AG09319 (cell line): Measurements from ENCODE around the gene GKN1.

ENCODE experiments used
- DNase-seq: peaks from one replicate; pipeline ENCODE4 v3.0.0-alpha.2; 2010; ENCODE audit warnings: low read depth; ENCODE audit errors: extremely low read depth
- TF ChIP-seq, protein P1 (sequence below): IDR thresholded peaks from 2 replicates; pipeline ENCODE4 v1.5.1; 2011; ENCODE audit warnings: low read depth, mild to moderate bottlenecking, inconsistent platforms, low read length, moderate library complexity

Gene GKN1

DNA sequence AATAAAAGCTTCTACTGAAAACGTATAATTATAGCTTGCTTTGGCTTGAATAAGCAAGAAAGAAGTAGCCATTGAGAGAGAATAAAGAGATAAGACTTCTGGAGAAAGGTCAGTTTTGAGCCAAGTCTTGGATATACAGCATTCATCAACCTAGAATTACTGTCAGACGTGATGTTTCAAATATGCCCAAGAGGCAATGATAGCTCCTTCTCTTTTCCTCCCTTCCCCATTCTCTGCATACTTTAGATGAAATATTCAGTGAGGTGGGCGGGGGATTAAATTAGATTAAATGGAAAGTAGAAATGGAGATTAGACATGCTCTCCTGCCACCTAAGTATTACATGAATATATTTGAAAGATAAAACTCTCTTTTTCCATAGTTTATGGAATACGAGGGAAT lies 47.3 kb downstream of the GKN1 start:
- DNase-seq = no peak
- TF ChIP-seq, protein P1, sequence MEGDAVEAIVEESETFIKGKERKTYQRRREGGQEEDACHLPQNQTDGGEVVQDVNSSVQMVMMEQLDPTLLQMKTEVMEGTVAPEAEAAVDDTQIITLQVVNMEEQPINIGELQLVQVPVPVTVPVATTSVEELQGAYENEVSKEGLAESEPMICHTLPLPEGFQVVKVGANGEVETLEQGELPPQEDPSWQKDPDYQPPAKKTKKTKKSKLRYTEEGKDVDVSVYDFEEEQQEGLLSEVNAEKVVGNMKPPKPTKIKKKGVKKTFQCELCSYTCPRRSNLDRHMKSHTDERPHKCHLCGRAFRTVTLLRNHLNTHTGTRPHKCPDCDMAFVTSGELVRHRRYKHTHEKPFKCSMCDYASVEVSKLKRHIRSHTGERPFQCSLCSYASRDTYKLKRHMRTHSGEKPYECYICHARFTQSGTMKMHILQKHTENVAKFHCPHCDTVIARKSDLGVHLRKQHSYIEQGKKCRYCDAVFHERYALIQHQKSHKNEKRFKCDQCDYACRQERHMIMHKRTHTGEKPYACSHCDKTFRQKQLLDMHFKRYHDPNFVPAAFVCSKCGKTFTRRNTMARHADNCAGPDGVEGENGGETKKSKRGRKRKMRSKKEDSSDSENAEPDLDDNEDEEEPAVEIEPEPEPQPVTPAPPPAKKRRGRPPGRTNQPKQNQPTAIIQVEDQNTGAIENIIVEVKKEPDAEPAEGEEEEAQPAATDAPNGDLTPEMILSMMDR = no peak

DNA sequence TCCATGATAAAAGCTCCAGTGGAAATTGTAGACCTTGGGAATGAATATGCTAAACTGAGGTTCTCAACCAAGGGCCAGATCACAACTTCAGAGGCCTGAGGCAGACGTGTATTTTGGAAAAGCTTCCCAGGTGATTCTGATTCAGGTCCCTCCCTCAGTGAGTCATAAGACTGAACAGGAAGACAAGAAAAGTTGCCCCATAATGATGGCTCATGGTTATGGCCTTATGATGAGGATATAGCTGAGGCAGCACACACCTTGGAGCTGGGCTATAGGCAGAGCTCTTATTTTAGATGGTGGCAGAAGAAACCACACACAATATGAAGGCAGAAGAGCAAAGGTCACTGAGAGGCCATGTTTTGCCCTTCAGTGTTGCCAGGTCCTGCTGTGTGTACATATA lies 48.1 kb downstream of the GKN1 start:
- no peak for DNase-seq
- TF ChIP-seq, protein P1 = no peak

GRCh38 chr2:69023236-69023635 lies 48.8 kb downstream of the GKN1 start:
- TF ChIP-seq, protein P1 = no peak
- no peak for DNase-seq

- no peak for DNase-seq
- TF ChIP-seq, protein P1 = peak; percentile 26
Measured at GRCh38 chr2:69026026-69026425, 51.6 kb downstream of the GKN1 start.

DNA sequence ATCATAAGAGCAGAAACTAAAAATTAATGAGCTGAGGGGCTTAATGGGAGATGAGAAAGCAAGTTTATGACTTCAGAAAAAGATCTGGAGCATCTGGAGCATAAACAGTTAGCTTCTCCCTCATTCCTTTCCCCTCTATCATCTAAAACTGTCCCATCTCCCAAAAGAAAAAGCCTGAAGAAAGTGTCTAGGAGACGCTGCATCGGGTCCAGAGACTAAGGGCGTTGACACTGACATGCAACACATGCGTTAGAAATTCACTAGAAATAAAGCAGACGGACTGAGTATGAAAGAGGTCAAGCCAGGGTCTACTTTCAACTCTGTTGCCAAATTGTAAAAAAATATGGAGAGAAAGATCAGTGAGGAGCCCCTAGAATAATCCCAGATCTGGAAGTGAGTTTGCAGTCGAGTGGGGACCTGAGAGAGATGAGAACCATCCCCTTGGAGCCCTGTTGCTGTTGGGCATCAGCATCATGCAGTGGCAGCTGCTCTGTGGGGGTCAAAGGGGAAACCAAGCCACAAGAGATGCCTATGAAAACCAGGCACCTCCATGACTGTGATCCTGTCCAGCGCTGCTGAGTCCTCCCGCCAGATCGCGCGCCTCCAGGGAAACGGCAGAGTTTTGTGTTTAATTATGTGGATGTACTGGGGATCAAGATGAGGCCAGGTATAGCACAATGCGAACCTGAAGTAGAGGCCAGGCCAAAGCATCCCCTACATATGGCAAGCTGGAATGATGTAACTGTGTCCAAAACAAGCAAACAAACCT lies 52.4 kb downstream of the GKN1 start:
- DNase-seq = no peak
- TF ChIP-seq, protein P1 = no peak
